ENCODE results near the gene MMAB.

MMAB gene

DNA sequence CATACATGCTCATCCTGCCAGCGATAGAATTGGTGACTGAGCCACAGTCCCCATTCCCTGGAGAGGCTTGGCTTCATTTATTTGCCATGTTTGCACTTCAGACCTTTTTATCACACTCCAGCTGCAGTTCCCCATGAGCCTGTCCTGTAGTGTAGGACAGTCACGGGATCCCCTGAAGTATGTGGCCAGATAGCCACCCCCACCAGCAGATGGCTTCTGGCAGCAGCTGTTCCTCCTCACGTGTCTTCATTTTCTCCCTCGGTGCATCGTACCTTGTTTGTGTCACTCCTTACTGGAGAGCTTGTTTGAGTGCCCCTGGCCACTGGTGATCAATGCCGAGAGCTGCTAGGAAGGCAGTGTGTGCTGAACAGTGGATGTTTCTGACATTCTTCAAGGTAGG lies 55.7 kb downstream of the MMAB start:
- DNase-seq (ENCODE audit: low read depth in 2 of 2): no peak

DNA sequence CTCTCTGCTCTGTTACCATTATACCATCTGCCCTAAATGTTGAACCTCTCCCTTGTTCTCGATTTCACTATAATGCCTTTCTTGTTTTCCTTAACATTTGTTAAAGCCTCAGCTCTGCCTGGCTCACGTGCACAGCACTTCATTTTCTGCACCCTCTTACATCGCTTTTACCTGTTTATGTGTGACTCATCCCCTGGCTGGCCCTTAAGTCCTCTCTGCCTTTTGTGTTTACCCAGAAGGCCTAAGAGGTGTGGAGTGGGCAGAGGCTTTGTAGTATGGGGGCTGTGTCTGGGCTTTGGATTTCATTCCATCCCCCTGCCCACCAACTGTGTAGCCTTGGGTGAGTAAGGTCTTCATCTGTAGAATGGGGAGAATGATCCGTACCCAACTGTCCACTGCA lies 59.3 kb downstream of the MMAB start:
- DNase-seq (ENCODE audit: low read depth in 2 of 2): no peak

DNA sequence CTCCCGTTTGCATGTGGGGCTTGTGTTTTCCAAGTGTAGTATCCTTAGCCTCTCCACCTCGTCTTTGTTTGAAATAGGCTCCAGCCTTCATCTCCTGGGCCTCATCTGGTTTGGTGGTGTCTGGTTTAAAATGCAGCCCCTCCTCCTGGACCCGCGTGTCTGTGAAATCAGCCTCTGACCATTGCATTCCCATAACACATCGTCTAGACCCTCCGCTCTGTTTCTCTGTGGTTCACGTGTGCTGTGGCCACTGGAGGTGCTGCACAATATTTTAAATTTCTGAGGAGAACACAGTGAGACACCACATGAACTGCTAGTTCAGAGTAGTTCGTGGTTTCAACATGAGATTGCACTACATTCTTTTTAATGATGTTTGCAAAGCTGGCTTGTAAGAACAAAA lies 60.3 kb downstream of the MMAB start:
- DNase-seq (ENCODE audit: low read depth in 2 of 2): no peak

DNA sequence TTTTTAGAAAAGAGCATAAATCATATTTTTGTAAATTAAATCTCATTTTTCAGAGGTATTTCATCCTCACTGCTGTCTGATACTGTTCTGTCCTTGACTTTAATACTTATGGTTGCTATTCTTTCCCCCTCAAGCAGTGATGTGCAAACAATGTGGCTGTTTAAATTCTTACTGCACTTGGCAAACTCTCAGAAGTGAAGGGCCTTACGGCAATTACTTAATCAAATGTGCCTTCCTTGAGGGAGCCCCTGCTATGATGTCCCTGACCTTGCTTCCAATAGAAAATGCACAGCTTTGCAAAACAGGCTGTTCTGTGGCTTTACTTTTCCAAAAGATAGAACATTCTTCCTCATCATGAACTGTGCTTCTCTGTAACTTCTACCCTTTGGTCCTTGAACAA lies 60.7 kb downstream of the MMAB start:
- DNase-seq (ENCODE audit: low read depth in 2 of 2): no peak

DNA sequence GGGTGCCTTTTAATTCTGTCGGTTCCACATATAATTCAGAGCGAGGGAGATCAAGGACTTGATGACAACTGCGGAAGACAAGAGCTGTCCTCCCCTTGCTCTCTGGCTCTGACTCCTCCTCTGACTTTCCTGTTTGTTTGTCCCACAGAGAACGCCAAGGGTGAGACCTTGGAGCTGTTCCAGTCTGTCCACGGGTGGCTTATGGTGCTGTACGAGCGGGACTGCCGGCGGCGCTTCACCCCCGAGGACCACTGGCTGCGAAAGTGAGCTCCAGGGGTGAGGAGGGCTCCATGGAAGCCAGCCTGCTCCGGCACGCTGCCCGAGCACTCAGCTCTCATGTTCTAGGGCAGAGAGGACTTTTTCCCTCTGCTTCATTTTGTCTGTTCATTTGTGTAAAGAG lies 63.1 kb downstream of the MMAB start:
- DNase-seq (ENCODE audit: low read depth in 2 of 2): no peak

DNA sequence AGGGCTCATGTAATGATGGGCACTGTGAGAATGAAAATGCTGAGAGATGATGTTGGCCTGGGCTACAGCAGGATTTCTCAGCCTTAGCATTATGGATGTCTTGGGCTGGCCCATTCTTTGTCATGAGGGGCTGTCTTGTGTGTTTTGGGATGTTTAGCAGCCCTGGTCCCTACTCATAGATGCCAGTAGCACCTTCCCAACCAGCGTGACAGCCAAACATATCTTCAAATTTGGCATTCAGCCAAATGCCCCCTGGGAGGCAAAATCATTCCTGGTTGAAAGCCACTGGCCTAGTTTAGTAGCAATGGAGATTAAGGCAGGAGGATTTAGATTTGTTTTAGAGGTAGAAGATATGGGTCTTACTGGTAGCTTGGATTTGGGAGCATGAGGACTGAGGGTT lies 69.2 kb downstream of the MMAB start:
- no peak for DNase-seq (ENCODE audit: low read depth in 2 of 2)

Measured in fibroblast of skin of left biceps (primary cell).